B cell (primary cell): Measurements from ENCODE around the gene TOGARAM2. TPM values are rescaled to one million over a fixed set of nuclear protein-coding genes. Genes with fewer than 3 reads are reported as not detected.

Experiments used
- ATAC-seq: fragments of 200-7000 bp; cut with Tn5 transposase; one replicate; pipeline ENCODE4 v1.10.0; 2021; ENCODE audit warnings: low read depth, mild to moderate bottlenecking, moderate number of reproducible peaks, moderate library complexity
- CTCF ChIA-PET: fragments of 350-600 bp; sonication (Branson Sonifier 250); formaldehyde crosslinking; loops from one replicate; lab custom pipeline; 2021; ENCODE audit warnings: antibody characterized with exemption, inconsistent platforms; lab: Charles Lee
- POLR2A ChIA-PET: fragments of 350-600 bp; sonication (Branson Sonifier 250); formaldehyde crosslinking; loops from one replicate; lab custom pipeline; 2021; ENCODE audit warnings: antibody characterized with exemption; lab: Charles Lee
- DNase-seq: peaks from one replicate; pipeline ENCODE4 v3.0.0; 2013
- H2AFZ ChIP-seq: 2 replicates; pipeline ENCODE4 v1.6.1; 2012; ENCODE audit warnings: mild to moderate bottlenecking, low read depth, low read length; ENCODE audit not compliant: insufficient read depth, poor library complexity, severe bottlenecking
- H3K27ac ChIP-seq, 2 donors: 1 replicate in 1 of 2; 2 replicates in 1 of 2; pipeline ENCODE4 v1.5.1; 2012 to 2013; ENCODE audit warnings: low read length in 2 of 2, mild to moderate bottlenecking in 2 of 2, moderate library complexity in 1 of 2
- H3K27me3 ChIP-seq, 4 experiments: fragments of 200-600 bp in 1 of 4; sonication (generic) in 1 of 4; replicated peaks in 1 of 4; 1 replicate in 2 of 4; 2 replicates in 2 of 4; pipeline versions ENCODE4 v1.6.1 to v1.7.0; 2013 to 2016; ENCODE audit warnings: low read length in 3 of 4, mild to moderate bottlenecking in 2 of 4, mixed read lengths in 1 of 4, moderate library complexity in 1 of 4; ENCODE audit not compliant: insufficient read depth in 4 of 4, control insufficient read depth in 3 of 4; ENCODE audit errors: control extremely low read depth in 1 of 4
- H3K36me3 ChIP-seq, 2 experiments: replicated peaks in 1 of 2; 1 replicate in 1 of 2; 2 replicates in 1 of 2; pipeline versions ENCODE4 v1.6.1 to v1.7.1; 2013; ENCODE audit warnings: low read length in 1 of 2; ENCODE audit not compliant: insufficient read depth in 2 of 2, control insufficient read depth in 1 of 2; ENCODE audit errors: control extremely low read depth in 1 of 2, extremely low read depth in 1 of 2
- H3K4me1 ChIP-seq, 2 donors: fragments of 200-600 bp in 1 of 2; sonication (generic) in 1 of 2; 1 replicate in 1 of 2; 2 replicates in 1 of 2; pipeline versions ENCODE4 v1.5.1 to v1.6.1; 2013 to 2017; ENCODE audit warnings: low read length in 2 of 2; ENCODE audit not compliant: control insufficient read depth in 2 of 2, insufficient read depth in 2 of 2
- H3K4me2 ChIP-seq: replicated peaks from 2 replicates; pipeline ENCODE3; 2012; ENCODE audit warnings: mild to moderate bottlenecking, low read depth, low read length; ENCODE audit not compliant: poor library complexity, severe bottlenecking
- H3K4me3 ChIP-seq, 5 experiments: fragments of 200-600 bp in 1 of 5; sonication (generic) in 1 of 5; 1 replicate in 3 of 5; 2 replicates in 2 of 5; pipeline versions ENCODE4 v1.5.1 to v1.7.0; 2011 to 2016; ENCODE audit warnings: low read length in 4 of 5, mild to moderate bottlenecking in 4 of 5, low read depth in 2 of 5, control low read depth in 1 of 5, moderate library complexity in 1 of 5; ENCODE audit not compliant: insufficient read depth in 1 of 5; ENCODE audit errors: control extremely low read depth in 1 of 5, extremely low read depth in 1 of 5
- H3K79me2 ChIP-seq: fragments of 200-600 bp; sonication (generic); one replicate; pipeline ENCODE4 v1.6.0; 2016; ENCODE audit warnings: low read length; ENCODE audit not compliant: control insufficient read depth, insufficient read depth
- H3K9ac ChIP-seq: fragments of 200-600 bp; sonication (generic); 2 replicates; pipeline ENCODE4 v1.6.1; 2017; ENCODE audit warnings: mild to moderate bottlenecking, low read length, moderate library complexity
- H3K9me3 ChIP-seq, 3 donors: one replicate each; pipeline versions ENCODE4 v1.6.1 to v1.7.1; 2013; ENCODE audit warnings: low read length in 2 of 3; ENCODE audit not compliant: control insufficient read depth in 2 of 3, insufficient read depth in 1 of 3; ENCODE audit errors: control extremely low read depth in 1 of 3
- H4K20me1 ChIP-seq: 2 replicates; pipeline ENCODE4 v1.6.0; 2012; ENCODE audit warnings: mild to moderate bottlenecking, low read length; ENCODE audit not compliant: insufficient read depth, control insufficient read depth, poor library complexity, severe bottlenecking
- H3K27ac Mint-ChIP-seq: one replicate; pipeline ENCODE4 v1.8.0; 2021; ENCODE audit warnings: mixed read lengths
- H3K27me3 Mint-ChIP-seq: one replicate; pipeline ENCODE4 v1.8.0; 2021; ENCODE audit warnings: mixed read lengths
- H3K4me1 Mint-ChIP-seq: one replicate; pipeline ENCODE4 v1.8.0; 2021; ENCODE audit warnings: mixed read lengths
- H3K4me3 Mint-ChIP-seq: one replicate; pipeline ENCODE4 v1.8.0; 2021; ENCODE audit warnings: mixed read lengths
- H3K9me3 Mint-ChIP-seq: one replicate; pipeline ENCODE4 v1.8.0; 2022; ENCODE audit warnings: mixed read lengths; ENCODE audit not compliant: insufficient read depth
- CTCF ChIP-seq: fragments of 200-600 bp; IDR thresholded peaks from one replicate; pipeline ENCODE4 v1.8.0; 2022; ENCODE audit warnings: antibody characterized with exemption, mild to moderate bottlenecking
- EZH2 ChIP-seq: IDR thresholded peaks from 2 replicates; pipeline ENCODE4 v1.6.1; 2012; ENCODE audit warnings: borderline replicate concordance, low read depth, mild to moderate bottlenecking, moderate library complexity, low read length; ENCODE audit not compliant: insufficient read depth, poor library complexity, severe bottlenecking
- WGBS: methylation state at CpG from one replicate; pipeline ENCODE4 v1.1.5; 2013; ENCODE audit warnings: missing lambda C conversion rate; ENCODE audit not compliant: insufficient coverage; 5-methylcytosine and 5-hydroxymethylcytosine counted together
- intact Hi-C: fragments of 100-400 bp; cut with micrococcal nuclease; formaldehyde crosslinking; loops from one replicate; pipeline ENCODE4 v1.10.0; 2022
- polyA plus RNA-seq: library from polyadenylated mRNA; depleted of rRNA; stranded (reverse); fragments of >200 nt; gene quantifications from 2 replicates; pipeline ENCODE4 v1.2.3, GENCODE V29; 2012
- total RNA-seq, 2 donors: library from RNA; stranded (reverse); fragments of 120-200 nt in 1 of 2; gene quantifications; 1 replicate in 1 of 2; 2 replicates in 1 of 2; pipeline versions ENCODE4 v1.2.3 to v1.2.4, GENCODE V29; 2013 to 2022

The TOGARAM2 gene
- total and polyA plus RNA-seq, 2 donors (not counting 1 experiment from before 2014, with no cell fraction given), result 0.25 to 0.61 TPM

DNA sequence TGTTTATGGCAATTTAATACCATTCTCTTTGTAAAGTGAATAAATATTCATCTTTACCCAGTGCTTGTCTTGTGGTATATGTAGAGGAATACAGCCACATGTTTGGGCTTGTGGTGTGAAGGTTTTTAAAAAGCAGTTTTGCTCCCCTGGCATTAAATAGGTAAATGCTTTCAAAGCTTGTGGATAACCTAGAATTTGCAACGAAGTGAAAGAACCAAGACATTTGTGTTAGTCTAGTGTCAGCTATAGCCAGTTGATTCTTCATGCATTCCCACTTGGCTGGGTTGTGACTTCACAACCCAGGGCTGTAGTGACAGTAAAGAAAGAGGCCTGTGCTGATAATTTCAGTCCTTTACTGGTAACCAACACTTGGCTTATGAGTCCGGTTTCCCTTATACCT is 32.9 kb upstream of the TOGARAM2 start:
- no peak overlapping the region for H3K4me2 ChIP-seq
- no peaks in the 10 kb centered on the region for H3K4me1 ChIP-seq
- H3K27ac ChIP-seq, result no peak overlapping the region
- no peak for TF ChIP-seq CTCF
- TF ChIP-seq EZH2, result no peak
- H3K36me3 ChIP-seq, result peaks cover 4 to 46% of the 10 kb centered on the region in 2 experiments
- Mint-ChIP-seq H3K27ac (no peak overlapping the region), H3K4me3 (no peak overlapping the region), H3K9me3 (no peaks in the 10 kb centered on the region), H3K4me1 (peaks cover 4% of the 10 kb centered on the region), H3K27me3 (no peaks in the 10 kb centered on the region)
- H3K27me3 ChIP-seq, result no peaks in the 10 kb centered on the region
- H4K20me1 ChIP-seq, result no peaks in the 10 kb centered on the region
- ATAC-seq (no peak), DNase-seq (no peak)
- 100% methylated on average over 1 of the region's 2 CpGs for WGBS
- peaks cover 0 to 6% (median 0%) of the 10 kb centered on the region in 3 donors for H3K9me3 ChIP-seq
- ChIA-PET CTCF (interaction anchor here (0.8 to 1.3 kb wide), 2 partner anchors 67 to 248 kb away, joined by 3 to 4 read pairs; no protein-coding TSS in a partner anchor), POLR2A (no interaction called here)
- H2AFZ ChIP-seq, result no peak overlapping the region
- no peak overlapping the region for H3K4me3 ChIP-seq
- intact Hi-C loops, result no loop called here
- no peaks in the 10 kb centered on the region for H3K79me2 ChIP-seq
- no peak overlapping the region for H3K9ac ChIP-seq

DNA sequence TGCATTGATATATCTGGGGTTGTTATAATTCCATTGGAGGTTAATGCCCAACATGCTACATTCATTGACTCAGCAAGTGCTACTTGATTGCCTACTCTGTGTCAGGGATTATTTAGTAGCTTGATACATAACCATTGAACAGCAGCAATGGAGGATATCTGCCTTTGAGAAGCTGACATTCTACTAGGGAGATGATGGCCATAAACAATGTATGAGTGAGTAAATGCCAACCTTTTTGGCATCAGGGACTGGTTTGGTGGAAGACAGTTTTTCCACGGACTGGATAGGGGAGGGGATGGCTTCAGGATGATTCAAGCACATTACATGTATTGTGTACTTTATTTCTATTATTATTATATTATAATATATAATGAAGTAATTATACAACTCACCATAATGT is 31.9 kb upstream of the TOGARAM2 start:
- peaks cover 0 to 36% of the 10 kb centered on the region in 2 experiments for H3K36me3 ChIP-seq
- H3K4me2 ChIP-seq, result no peak overlapping the region
- Mint-ChIP-seq H3K4me3 (no peak overlapping the region), H3K9me3 (no peaks in the 10 kb centered on the region), H3K27ac (no peak overlapping the region), H3K27me3 (no peaks in the 10 kb centered on the region), H3K4me1 (peaks cover 4% of the 10 kb centered on the region)
- no peaks in the 10 kb centered on the region for H3K4me1 ChIP-seq
- H3K79me2 ChIP-seq, result no peaks in the 10 kb centered on the region
- no peak for ATAC-seq
- H4K20me1 ChIP-seq, result no peaks in the 10 kb centered on the region
- DNase-seq, result no peak
- CTCF ChIA-PET, result no interaction called here
- no CpG with 5 or more reads among the region's 1 CpG for WGBS
- no peak overlapping the region for H3K9ac ChIP-seq
- intact Hi-C loops, result no loop called here
- H3K9me3 ChIP-seq, result peaks cover 0 to 6% (median 0%) of the 10 kb centered on the region in 3 donors
- TF ChIP-seq EZH2 (no peak), CTCF (no peak)
- no peak overlapping the region for H3K4me3 ChIP-seq
- no peaks in the 10 kb centered on the region for H3K27me3 ChIP-seq
- no peak overlapping the region for H2AFZ ChIP-seq
- POLR2A ChIA-PET, result no interaction called here
- no peak overlapping the region for H3K27ac ChIP-seq
